ENCODE data around the gene GABRB1.

Gene GABRB1

DNA sequence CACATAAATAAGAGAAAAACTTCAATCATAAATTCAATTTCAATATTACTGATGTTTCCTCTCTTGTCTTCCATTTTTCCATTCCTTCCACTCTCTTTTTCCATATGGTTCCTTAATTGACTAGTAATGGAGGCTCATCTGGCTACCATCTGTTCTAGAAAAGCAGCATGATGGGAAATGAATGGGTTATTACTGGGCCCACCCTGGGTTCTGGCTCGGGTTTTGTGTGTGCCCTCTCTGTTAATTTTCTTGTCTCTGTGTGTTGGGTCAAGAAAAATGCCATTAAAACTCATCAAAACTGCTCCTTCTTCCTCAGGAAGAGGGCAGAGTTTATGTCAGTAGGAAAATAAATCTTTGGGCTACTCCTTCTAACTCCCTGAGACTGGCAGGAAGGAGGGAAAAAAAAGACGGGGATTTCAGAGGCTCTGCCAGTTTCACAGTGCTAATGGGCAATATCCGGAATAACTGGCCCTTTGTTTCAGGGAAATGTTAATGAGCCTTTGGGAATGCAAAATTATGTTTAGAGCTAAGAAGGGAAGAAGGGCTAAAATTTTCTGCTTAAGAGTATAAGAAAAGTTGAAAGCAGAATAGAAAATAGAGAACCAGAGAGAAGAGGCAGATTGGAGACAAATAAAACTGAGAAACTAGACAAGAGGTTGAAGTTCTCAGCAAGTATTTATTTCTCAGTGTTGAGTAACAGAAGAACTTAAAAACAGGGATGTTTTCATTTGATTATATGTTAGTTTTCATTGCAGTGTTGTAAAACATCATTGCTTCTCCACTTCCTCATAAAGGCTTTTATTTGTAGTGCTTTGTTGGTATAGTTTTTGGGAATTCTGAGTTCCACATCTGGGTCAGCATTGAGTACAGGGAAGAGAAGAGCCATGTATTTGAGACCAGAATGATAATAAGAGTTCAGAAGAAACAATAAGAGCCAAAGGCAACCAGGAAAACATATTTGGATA, 19.7 kb downstream of the GABRB1 start:
- DNase-seq = no peak

DNA sequence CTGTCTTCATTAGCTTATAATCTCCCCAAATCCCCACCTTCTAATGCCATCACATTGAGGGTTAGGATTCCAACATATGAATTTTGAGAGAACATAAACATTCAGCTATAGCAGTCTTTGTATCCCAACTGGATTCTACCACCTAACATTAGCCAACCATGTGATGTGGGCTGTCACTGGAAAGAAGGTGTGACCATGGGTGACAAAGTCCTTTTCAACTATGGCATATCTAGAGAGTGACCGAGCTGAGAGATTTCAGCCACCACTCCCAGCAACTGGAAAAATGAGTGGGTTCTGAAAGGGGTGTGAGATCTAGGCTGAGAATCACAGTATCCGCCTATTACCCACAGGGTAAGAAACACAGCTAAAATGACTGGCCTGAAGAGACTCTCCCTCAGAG, 22.1 kb downstream of the GABRB1 start:
- no peak for DNase-seq

DNA sequence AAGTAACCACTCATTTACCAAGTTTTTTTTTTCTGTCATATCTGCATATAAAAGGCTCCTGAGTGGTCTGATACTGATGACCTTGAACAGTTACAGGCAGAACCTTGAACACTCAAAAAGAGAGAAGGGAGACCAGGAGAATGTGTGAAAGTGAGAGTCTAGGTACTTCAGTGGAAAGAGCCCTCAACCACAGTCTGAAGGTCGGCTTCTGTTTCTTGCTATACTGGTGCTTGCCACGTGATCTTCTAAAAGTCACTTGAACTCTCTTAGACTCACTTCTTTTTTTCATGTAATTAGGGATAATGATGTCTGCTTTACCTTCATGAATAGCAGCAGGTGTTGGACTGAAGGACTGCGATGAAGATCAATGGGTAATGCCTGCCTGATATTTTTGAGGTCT, 22.8 kb downstream of the GABRB1 start:
- DNase-seq = no peak

DNA sequence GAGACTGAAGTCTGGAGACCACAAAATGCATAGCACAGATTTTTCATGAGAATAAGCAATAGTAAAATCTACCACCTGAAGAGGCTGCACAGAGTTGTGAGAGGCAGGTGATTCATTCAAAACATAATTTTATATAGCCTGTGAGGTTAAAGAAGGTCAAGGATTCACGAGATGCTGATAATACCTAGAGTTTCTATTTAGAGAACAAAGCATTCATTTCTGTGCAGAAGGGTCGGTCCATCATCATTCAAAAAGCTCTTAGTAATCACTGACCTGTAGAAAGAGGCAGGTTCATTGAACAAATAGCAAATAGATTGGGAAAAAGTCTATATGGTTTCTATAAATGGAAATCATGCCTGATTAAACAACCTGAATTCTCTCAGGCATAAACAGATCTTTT, 26.6 kb downstream of the GABRB1 start:
- DNase-seq = no peak

GRCh38 chr4:47060561-47060960, 29.2 kb downstream of the GABRB1 start:
- no peak for DNase-seq

DNA sequence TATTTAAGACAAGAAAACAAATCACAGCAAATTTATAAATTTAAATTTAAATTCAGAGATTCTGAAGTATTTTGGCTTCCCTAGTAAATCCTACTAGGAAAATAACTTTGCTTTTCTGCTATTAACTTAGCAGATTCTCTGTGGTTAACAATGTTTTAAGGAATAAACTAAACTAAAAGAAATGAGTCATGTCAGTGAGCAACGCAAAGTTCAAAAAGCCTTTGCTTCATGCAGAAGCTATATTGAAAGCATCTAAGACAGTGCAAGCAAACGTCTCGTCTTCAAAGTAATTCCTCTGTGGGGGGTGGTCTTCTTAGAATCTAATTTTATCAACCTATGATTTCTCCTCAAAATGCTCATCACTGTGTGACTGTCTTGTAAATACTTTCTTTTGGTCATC, 30.1 kb downstream of the GABRB1 start:
- DNase-seq = no peak

GRCh38 chr4:47065051-47065481, 33.7 kb downstream of the GABRB1 start:
- no peak for DNase-seq

- DNase-seq = no peak
These were observed 37.6 kb downstream of the GABRB1 start for GRCh38 chr4:47068986-47069385.

- peak; percentile 65 for DNase-seq
These were observed 40.6 kb downstream of the GABRB1 start for GRCh38 chr4:47071901-47072341.

DNA sequence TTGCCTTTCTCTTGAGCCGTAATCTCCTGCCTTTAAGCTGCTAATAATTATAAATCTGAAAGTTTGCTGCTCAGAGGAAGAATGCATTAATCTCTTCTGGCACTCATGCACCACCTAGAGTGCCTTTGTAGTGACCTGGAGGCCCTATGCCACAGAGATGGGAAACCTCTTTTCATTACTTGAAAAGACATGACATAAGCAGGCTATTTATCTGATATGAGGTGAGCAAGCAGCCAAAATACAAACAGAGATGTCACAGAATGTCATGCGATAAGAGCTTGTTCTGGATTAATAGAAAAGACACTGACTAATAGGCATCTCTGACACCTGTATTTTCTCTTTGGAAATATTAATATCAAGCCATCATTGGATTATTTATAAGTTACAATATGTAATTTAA, 42.3 kb downstream of the GABRB1 start:
- DNase-seq = no peak

GRCh38 chr4:47074816-47075215, 43.4 kb downstream of the GABRB1 start:
- DNase-seq = no peak

DNA sequence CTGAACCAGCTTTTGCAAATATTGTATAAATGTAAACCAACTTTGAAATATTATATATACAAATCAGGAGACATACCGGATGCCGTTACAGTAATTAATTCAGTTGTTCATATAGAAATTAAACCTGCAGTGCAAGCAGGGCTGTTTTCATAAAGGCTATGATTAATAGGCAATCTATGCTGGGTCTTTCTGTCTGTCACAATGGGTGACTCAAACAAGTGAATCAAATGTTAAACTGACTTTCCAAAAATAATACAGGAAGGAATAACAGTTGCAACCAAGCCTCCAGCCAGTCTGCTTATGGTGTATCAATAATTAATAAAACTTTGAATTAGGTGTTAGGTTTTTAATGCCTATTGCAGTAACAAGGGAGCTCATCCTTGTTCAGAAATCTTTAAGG, 43.9 kb downstream of the GABRB1 start:
- DNase-seq = peak; percentile 40

DNA sequence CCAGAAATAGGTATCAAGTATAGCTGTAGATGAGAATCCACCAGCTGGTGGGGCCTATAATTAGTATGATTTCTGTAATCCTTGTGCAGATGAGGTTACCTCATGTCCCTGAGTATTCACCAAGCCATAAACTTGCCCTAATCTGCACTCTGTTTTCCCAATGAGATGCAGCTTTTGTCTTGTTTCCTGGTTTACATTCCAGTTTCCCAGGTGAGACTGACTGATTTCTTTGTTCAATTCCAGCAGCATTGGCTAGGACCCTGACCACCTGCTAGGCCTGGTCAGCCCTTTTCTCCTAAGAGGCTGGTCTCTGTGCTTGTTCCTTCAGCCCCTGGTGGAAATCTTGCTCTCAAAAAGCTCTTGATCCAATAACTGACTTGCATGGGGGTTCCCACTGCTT, 44.6 kb downstream of the GABRB1 start:
- no peak for DNase-seq

GRCh38 chr4:47084111-47084510, 52.7 kb downstream of the GABRB1 start:
- DNase-seq = no peak

- no peak for DNase-seq
These were observed 53.4 kb downstream of the GABRB1 start for GRCh38 chr4:47084795-47085194.

DNA sequence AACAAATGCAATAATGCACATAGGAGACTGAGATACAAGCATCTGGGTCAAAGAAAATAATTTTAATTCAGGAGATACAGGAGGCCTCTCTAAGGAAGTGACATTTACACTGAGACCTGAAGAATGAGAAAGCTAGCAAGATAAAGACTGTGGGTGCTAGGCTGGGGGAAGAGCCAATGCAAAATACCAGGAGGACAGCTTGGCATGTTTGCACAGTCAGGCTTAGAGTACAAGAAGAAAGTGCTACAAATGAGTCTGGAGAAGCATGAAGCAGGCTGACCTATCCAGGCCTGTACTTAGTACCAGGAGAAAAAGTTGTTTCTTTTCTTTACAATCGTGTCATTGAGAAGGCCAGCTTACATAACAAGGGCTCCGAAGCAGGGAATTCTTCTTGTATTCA, 56.9 kb downstream of the GABRB1 start:
- DNase-seq = no peak

- no peak for DNase-seq
These were observed 64.5 kb downstream of the GABRB1 start for GRCh38 chr4:47095884-47096283.

- no peak for DNase-seq
These were observed 70.1 kb downstream of the GABRB1 start for GRCh38 chr4:47101453-47101852.

DNA sequence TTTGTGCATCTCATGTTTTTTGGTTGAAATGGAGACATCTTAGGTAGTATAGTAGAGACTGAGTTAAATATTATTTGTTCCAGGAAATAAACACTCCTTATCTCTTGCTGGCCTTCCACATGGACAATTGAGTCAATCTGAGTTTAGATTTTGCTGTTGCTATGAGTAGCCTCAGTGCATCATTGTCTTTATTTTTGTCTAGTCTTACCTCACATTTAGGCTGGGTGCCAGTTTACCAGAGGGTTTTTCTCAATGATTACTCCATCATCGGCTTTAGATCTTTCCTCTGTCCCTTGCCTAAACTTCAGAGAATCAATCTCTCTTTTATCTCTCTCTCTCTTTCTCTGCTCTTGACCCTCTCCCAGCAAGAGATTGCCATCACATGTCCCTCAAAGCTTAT, 73.6 kb downstream of the GABRB1 start:
- DNase-seq = no peak

- no peak for DNase-seq
These were observed 75.2 kb downstream of the GABRB1 start for GRCh38 chr4:47106561-47106960.

DNA sequence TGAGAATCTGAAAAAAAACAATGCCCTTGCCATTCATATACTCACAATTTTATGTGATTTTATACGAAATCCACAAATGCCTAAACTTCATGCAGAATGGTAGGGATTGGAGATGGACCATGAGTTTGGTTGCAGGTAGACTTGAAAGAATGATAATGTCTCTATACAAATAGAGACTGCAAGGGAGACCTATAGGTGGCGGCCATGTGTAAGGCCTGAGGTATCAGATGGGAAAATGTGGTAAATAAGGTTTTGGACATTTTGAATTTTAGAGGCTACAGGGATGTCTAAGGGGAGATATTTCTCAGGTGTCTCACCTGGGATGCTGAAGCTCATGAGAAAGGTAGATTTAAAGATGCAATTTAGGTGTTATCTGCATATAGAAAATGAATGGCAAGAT, 78.0 kb downstream of the GABRB1 start:
- no peak for DNase-seq

GRCh38 chr4:47110546-47111132, 79.3 kb downstream of the GABRB1 start:
- no peak for DNase-seq

GRCh38 chr4:47118192-47118929, 87.0 kb downstream of the GABRB1 start:
- DNase-seq = no peak

GRCh38 chr4:47120783-47121182, 89.4 kb downstream of the GABRB1 start:
- no peak for DNase-seq

Data from kidney glomerular epithelial cell (primary cell).